Panc1 (cell line): ENCODE measurements around the gene NPAS1. TPM values are rescaled to one million over a fixed set of nuclear protein-coding genes. Genes with fewer than 3 reads are reported as not detected.

Experiments
- ATAC-seq: fragments of 200-7000 bp; cut with Tn5 transposase; 2 replicates; pipeline ENCODE4 v1.9.1; 2020; ENCODE audit warnings: mild to moderate bottlenecking, moderate library complexity
- BruUV-seq: library from RNA; stranded (reverse); fragments of 400-500 nt; replicated peaks from 2 replicates; lab custom pipeline; 2021; lab: Mats Ljungman, UMichigan
- CTCF ChIA-PET: fragments of 300-600 bp; sonication (Branson Sonifier 250); formaldehyde crosslinking; loops from one replicate; lab custom pipeline; 2022; ENCODE audit warnings: antibody characterized with exemption; lab: Charles Lee
- POLR2A ChIA-PET: fragments of 300-600 bp; sonication (Branson Sonifier 250); formaldehyde crosslinking; loops from one replicate; lab custom pipeline; 2022; ENCODE audit warnings: antibody characterized with exemption; lab: Charles Lee
- DNase-seq: peaks from one replicate; pipeline ENCODE4 v3.0.0-alpha.2; 2010; ENCODE audit warnings: low read depth, low spot score
- H3K27ac ChIP-seq: 2 replicates; pipeline ENCODE4 v1.5.1; 2011; ENCODE audit warnings: mild to moderate bottlenecking, low read length, inconsistent platforms
- H3K27me3 ChIP-seq: fragments of 200-500 bp; sonication (Bioruptor generic); 2 replicates; pipeline ENCODE4 v1.6.0; 2014; ENCODE audit warnings: low read length, inconsistent platforms; ENCODE audit not compliant: control insufficient read depth, insufficient read depth
- H3K36me3 ChIP-seq: fragments of 200-500 bp; sonication (Bioruptor generic); 2 replicates; pipeline ENCODE4 v1.5.1; 2014; ENCODE audit warnings: inconsistent platforms, mild to moderate bottlenecking, low read length, moderate library complexity; ENCODE audit not compliant: control insufficient read depth, insufficient read depth
- H3K4me1 ChIP-seq: 2 replicates; pipeline ENCODE4 v1.5.1; 2011; ENCODE audit warnings: inconsistent platforms, mild to moderate bottlenecking, low read length, moderate library complexity; ENCODE audit not compliant: control insufficient read depth, insufficient read depth
- H3K4me3 ChIP-seq, 2 experiments: 2 replicates each; pipeline ENCODE4 v1.5.1; 2011 to 2012; ENCODE audit warnings: low read depth in 2 of 2, low read length in 2 of 2, mild to moderate bottlenecking in 2 of 2, inconsistent platforms in 1 of 2, moderate library complexity in 1 of 2
- H3K9me3 ChIP-seq: fragments of 200-500 bp; sonication (Bioruptor generic); 2 replicates; pipeline ENCODE4 v1.5.1; 2014; ENCODE audit warnings: low read depth, mild to moderate bottlenecking, inconsistent platforms, low read length, moderate library complexity; ENCODE audit not compliant: control insufficient read depth, insufficient read depth
- POLR2AphosphoS5 ChIP-seq: IDR thresholded peaks from 2 replicates; pipeline ENCODE4 v1.6.1; 2012; ENCODE audit warnings: mild to moderate bottlenecking, low read depth, low read length, moderate library complexity
- SIN3A ChIP-seq: IDR thresholded peaks from 2 replicates; pipeline ENCODE4 v1.6.1; 2012; ENCODE audit warnings: low read depth, mild to moderate bottlenecking, low read length, moderate library complexity, borderline replicate concordance; ENCODE audit not compliant: insufficient read depth
- TCF7L2 ChIP-seq: IDR thresholded peaks from 2 replicates; pipeline ENCODE4 v1.6.1; 2011; ENCODE audit warnings: mild to moderate bottlenecking, low read depth, low read length, inconsistent platforms
- in situ Hi-C: cut with HindIII; loops from 2 replicates; pipeline ENCODE4 v1.10.0; 2016; ENCODE audit warnings: low sequenced_read_pairs, low pct_unique_long_range_greater_than_20kb
- intact Hi-C: fragments of 100-400 bp; cut with micrococcal nuclease; formaldehyde crosslinking; loops from one replicate; pipeline ENCODE4 v1.10.0; 2022; ENCODE audit not compliant: unreplicated experiment
- total RNA-seq: library from RNA; stranded (reverse); gene quantifications from one replicate; pipeline ENCODE4 v1.2.1, GENCODE V29; 2021; ENCODE audit not compliant: unreplicated experiment
- TF ChIP-seq, protein P1 (sequence below), 2 experiments: IDR thresholded peaks; 2 replicates each; pipeline ENCODE4 v1.6.1; 2011 to 2012; ENCODE audit warnings: low read depth in 2 of 2, control low read depth in 1 of 2, low read length in 1 of 2, mild to moderate bottlenecking in 1 of 2, moderate library complexity in 1 of 2; ENCODE audit not compliant: insufficient read depth in 1 of 2
- TF ChIP-seq, protein P2 (sequence below): fragments of 450-650 bp; IDR thresholded peaks from 2 replicates; pipeline ENCODE4 v1.5.1; 2017; ENCODE audit warnings: mild to moderate bottlenecking

NPAS1 gene
- total RNA-seq, 1 experiment from 2014 or later: 3.6 TPM

DNA sequence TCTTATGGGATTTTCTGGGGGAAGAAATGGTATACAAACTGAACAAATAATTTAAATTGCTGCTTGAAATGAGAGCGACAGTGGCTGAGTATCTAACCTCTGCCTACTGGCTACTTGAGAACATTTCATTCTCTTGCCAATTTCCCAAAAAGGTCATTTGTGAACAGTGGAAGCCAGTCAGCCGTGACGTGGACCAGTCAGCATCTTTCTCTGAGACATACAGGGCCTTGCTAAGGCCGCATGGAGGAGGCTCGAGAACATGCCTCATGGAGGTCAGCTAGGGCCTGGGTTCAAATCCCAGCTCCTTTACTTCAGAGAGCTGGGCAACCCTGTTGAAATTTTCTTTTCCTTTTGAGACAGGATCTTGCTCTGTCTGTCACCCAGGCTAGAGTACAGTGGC, 73.6 kb downstream of the NPAS1 start:
- ChIA-PET POLR2A (no interaction called here), CTCF (no interaction called here)
- H3K27me3 ChIP-seq: no peaks in the 10 kb centered on the region
- no peak overlapping the region for H3K4me3 ChIP-seq
- H3K36me3 ChIP-seq: no peaks in the 10 kb centered on the region; the same call in 1 of the 2 replicates
- peaks cover 3% of the 10 kb centered on the region; the same call in 1 of the 2 replicates for H3K4me1 ChIP-seq
- in situ Hi-C loops: no loop called here
- H3K27ac ChIP-seq: no peak overlapping the region
- BruUV-seq: no TSS peak
- TF ChIP-seq SIN3A (no peak), POLR2AphosphoS5 (no peak), TCF7L2 (no peak)
- TF ChIP-seq, protein P1, sequence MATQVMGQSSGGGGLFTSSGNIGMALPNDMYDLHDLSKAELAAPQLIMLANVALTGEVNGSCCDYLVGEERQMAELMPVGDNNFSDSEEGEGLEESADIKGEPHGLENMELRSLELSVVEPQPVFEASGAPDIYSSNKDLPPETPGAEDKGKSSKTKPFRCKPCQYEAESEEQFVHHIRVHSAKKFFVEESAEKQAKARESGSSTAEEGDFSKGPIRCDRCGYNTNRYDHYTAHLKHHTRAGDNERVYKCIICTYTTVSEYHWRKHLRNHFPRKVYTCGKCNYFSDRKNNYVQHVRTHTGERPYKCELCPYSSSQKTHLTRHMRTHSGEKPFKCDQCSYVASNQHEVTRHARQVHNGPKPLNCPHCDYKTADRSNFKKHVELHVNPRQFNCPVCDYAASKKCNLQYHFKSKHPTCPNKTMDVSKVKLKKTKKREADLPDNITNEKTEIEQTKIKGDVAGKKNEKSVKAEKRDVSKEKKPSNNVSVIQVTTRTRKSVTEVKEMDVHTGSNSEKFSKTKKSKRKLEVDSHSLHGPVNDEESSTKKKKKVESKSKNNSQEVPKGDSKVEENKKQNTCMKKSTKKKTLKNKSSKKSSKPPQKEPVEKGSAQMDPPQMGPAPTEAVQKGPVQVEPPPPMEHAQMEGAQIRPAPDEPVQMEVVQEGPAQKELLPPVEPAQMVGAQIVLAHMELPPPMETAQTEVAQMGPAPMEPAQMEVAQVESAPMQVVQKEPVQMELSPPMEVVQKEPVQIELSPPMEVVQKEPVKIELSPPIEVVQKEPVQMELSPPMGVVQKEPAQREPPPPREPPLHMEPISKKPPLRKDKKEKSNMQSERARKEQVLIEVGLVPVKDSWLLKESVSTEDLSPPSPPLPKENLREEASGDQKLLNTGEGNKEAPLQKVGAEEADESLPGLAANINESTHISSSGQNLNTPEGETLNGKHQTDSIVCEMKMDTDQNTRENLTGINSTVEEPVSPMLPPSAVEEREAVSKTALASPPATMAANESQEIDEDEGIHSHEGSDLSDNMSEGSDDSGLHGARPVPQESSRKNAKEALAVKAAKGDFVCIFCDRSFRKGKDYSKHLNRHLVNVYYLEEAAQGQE (IDR thresholded peaks at IDR 0.05; ENCODE audit: insufficient read depth in 1 of 2, low read depth in 2 of 2, low read length in 1 of 2): no peak
- TF ChIP-seq, protein P2, sequence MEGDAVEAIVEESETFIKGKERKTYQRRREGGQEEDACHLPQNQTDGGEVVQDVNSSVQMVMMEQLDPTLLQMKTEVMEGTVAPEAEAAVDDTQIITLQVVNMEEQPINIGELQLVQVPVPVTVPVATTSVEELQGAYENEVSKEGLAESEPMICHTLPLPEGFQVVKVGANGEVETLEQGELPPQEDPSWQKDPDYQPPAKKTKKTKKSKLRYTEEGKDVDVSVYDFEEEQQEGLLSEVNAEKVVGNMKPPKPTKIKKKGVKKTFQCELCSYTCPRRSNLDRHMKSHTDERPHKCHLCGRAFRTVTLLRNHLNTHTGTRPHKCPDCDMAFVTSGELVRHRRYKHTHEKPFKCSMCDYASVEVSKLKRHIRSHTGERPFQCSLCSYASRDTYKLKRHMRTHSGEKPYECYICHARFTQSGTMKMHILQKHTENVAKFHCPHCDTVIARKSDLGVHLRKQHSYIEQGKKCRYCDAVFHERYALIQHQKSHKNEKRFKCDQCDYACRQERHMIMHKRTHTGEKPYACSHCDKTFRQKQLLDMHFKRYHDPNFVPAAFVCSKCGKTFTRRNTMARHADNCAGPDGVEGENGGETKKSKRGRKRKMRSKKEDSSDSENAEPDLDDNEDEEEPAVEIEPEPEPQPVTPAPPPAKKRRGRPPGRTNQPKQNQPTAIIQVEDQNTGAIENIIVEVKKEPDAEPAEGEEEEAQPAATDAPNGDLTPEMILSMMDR: no peak
- no peak for DNase-seq
- no peaks in the 10 kb centered on the region for H3K9me3 ChIP-seq
- no peak for ATAC-seq
- intact Hi-C loops: no loop called here

DNA sequence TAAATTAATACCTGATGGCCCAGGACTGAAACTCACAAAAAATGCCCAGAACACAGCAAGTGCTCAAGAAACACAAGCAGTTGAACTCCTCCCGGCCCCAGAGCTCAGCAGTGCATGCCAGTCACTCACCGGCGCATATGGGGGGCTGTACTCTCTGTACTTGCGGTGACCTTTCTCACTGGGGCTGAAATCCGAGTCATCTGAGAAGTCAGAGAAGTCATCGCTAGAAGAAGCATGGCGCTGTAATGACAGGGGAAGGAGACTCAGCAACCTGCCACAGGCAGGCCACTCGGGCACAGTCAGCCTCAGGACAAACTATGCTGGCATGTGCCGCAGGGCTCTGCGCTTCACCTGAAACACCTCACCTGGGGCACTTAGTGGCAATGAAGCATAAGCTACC, 74.2 kb downstream of the NPAS1 start:
- in situ Hi-C loops: no loop called here
- DNase-seq (no peak), ATAC-seq (no peak)
- CTCF ChIA-PET: no interaction called here
- no peaks in the 10 kb centered on the region; the same call in 1 of the 2 replicates for H3K36me3 ChIP-seq
- H3K27me3 ChIP-seq: no peaks in the 10 kb centered on the region
- no peak overlapping the region for H3K4me3 ChIP-seq
- no peaks in the 10 kb centered on the region for H3K9me3 ChIP-seq
- H3K4me1 ChIP-seq: peaks cover 3% of the 10 kb centered on the region; the same call in 1 of the 2 replicates
- no peak overlapping the region for H3K27ac ChIP-seq
- TSS peak; percentile 47 for BruUV-seq
- TF ChIP-seq, protein P1 (IDR thresholded peaks at IDR 0.05; ENCODE audit: insufficient read depth in 1 of 2, low read depth in 2 of 2, low read length in 1 of 2): no peak
- TF ChIP-seq POLR2AphosphoS5: no peak
- TF ChIP-seq, protein P2: no peak
- TF ChIP-seq SIN3A: no peak
- no peak for TF ChIP-seq TCF7L2
- intact Hi-C loops: no loop called here
- POLR2A ChIA-PET: no interaction called here
